ENCODE measurements around the gene MRPS2. TPM values are rescaled to one million over a fixed set of nuclear protein-coding genes. Genes with fewer than 3 reads are reported as not detected.

MRPS2 gene
- total and polyA plus RNA-seq, 9 of the 15 experiments (the other 6 are each of a cell fraction or from before 2014, with no cell fraction given), result 8.0 to 167 (median 81.3) TPM

- H3K36me3 ChIP-seq (ENCODE audit: control insufficient read depth, insufficient read depth, low read length), result peaks cover 46% of the 10 kb centered on the region; the same call in 1 of the 3 replicates
- TF ChIP-seq FUS (optimal IDR thresholded peaks at IDR 0.05; ENCODE audit: low read depth, low read length), result no peak
- TF ChIP-seq ETV1 (tag; conservative IDR thresholded peaks at IDR 0.05; ENCODE audit: low read depth), result no peak
- TF ChIP-seq TEAD2 (tag; IDR thresholded peaks at IDR 0.05), result no peak
- TF ChIP-seq ESRRB (CRISPR knock-in tag; IDR thresholded peaks at IDR 0.05; ENCODE audit: borderline replicate concordance), result no peak
- TF ChIP-seq, protein P1, sequence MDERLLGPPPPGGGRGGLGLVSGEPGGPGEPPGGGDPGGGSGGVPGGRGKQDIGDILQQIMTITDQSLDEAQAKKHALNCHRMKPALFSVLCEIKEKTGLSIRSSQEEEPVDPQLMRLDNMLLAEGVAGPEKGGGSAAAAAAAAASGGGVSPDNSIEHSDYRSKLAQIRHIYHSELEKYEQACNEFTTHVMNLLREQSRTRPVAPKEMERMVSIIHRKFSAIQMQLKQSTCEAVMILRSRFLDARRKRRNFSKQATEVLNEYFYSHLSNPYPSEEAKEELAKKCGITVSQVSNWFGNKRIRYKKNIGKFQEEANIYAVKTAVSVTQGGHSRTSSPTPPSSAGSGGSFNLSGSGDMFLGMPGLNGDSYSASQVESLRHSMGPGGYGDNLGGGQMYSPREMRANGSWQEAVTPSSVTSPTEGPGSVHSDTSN (CRISPR knock-in tag; IDR thresholded peaks at IDR 0.05; ENCODE audit: low read depth), result no peak
- TF ChIP-seq, protein P1 (tag; conservative IDR thresholded peaks at IDR 0.05; ENCODE audit: low read depth), result no peak
- intact Hi-C loops (cut with micrococcal nuclease), result no loop called here
- H4K20me1 ChIP-seq (replicated peaks; ENCODE audit: control insufficient read depth, insufficient read depth, low read length), result no peaks in the 10 kb centered on the region
- ChIA-PET POLR2A (interaction anchor here (0.6 to 1.2 kb wide), 3 partner anchors 12 to 86 kb away, joined by 3 to 5 read pairs (median 4); no protein-coding TSS in a partner anchor), CTCF (ENCODE audit: low intra/inter-chr PET ratio) (no interaction called here)
- H2AFZ ChIP-seq (ENCODE audit: low read depth, low read length), result no peak overlapping the region
- no peaks in the 10 kb centered on the region for H3K79me2 ChIP-seq (ENCODE audit: control insufficient read depth, insufficient read depth, low read length)
- in situ Hi-C loops (cut with MboI), result no loop called here
- no peak overlapping the region for H3K4me3 ChIP-seq
- no peaks in the 10 kb centered on the region for H3K9me1 ChIP-seq (ENCODE audit: control insufficient read depth, insufficient read depth, low read length)
- H3K27me3 ChIP-seq (ENCODE audit: control insufficient read depth in 2 of 2, insufficient read depth in 2 of 2, low read length in 2 of 2), result no peaks in the 10 kb centered on the region
- FAIRE-seq (no peak), ATAC-seq (no peak), DNase-seq (ENCODE audit: extremely low read depth in 1 of 4, low spot score in 3 of 4) (no peak)
- H3K9me3 ChIP-seq (replicated peaks; ENCODE audit: control insufficient read depth, insufficient read depth, low read depth, low read length), result no peaks in the 10 kb centered on the region
- 86% methylated on average over 16 of the region's 17 CpGs for WGBS (ENCODE audit: insufficient coverage, low coverage, missing lambda C conversion rate)
- peaks cover 2 to 15% of the 10 kb centered on the region in 2 experiments; a peak in 2 of 5 replicates for H3K4me1 ChIP-seq (replicated peaks in 1 of 2; ENCODE audit: control insufficient read depth in 2 of 2, insufficient read depth in 2 of 2, low read length in 2 of 2)
- H3K4me2 ChIP-seq (ENCODE audit: insufficient read depth, low read length), result no peak overlapping the region
- H3K9ac ChIP-seq (ENCODE audit: insufficient read depth in 1 of 2, low read depth in 2 of 2, low read length in 2 of 2), result no peak overlapping the region; a peak in 1 of 4 replicates
- no peak overlapping the region for H3K27ac ChIP-seq (ENCODE audit: extremely low read depth, low read depth, low read length)
- TSS peak; percentile 27 for BruUV-seq (replicated peaks)
Measured at GRCh38 chr9:135488527-135488926, 12.0 kb upstream of the MRPS2 start.
